Measurements from ENCODE around the gene PNPO.

Gene PNPO

DNA sequence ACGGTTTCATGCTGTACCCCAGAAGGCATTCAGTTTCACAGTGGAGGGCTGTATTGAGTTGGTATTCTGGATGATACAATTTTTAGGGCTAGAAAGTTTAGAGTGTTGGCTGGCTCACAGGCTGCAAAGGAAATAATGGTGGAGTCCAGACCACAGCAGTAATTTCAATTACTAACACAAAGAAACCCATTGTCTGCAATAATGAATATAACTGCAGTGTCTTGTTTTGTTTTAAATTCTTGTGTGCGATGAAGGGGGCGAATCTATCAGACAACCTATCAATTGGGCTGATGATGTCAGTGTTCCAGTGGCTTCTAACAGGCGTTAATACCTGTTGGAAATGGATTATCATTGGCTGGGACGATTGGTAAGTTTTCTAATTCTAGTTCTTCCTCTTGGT, 43.8 kb upstream of the PNPO start:
- peak overlapping the region; percentile 88 for H3K4me3 ChIP-seq (replicated peaks; ENCODE audit: low read depth, low read length)
- DNase-seq (ENCODE audit: extremely low read depth, low read depth): no peak
- TF ChIP-seq, protein P1, sequence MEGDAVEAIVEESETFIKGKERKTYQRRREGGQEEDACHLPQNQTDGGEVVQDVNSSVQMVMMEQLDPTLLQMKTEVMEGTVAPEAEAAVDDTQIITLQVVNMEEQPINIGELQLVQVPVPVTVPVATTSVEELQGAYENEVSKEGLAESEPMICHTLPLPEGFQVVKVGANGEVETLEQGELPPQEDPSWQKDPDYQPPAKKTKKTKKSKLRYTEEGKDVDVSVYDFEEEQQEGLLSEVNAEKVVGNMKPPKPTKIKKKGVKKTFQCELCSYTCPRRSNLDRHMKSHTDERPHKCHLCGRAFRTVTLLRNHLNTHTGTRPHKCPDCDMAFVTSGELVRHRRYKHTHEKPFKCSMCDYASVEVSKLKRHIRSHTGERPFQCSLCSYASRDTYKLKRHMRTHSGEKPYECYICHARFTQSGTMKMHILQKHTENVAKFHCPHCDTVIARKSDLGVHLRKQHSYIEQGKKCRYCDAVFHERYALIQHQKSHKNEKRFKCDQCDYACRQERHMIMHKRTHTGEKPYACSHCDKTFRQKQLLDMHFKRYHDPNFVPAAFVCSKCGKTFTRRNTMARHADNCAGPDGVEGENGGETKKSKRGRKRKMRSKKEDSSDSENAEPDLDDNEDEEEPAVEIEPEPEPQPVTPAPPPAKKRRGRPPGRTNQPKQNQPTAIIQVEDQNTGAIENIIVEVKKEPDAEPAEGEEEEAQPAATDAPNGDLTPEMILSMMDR (IDR thresholded peaks at IDR 0.05; ENCODE audit: low read depth, low read length, missing control alignments): no peak

DNA sequence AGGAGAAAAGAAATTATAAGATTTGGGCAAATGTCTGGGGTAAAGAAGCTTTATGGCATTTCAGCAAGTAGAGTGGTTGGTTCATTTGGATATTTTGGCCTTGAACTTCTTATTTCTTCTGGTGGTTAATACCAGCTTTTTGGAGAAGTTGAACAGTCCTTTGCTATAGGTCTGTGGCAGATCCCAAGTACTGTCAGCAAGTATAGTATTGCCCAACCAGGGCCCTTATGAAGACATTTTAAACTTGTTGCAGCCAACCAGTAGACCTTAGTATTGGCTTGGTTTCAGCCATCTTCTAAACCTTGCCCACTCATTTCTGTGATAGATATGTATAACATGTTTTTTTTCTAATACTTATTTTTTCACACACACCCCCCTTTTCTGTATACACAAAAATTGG, 43.1 kb upstream of the PNPO start:
- TF ChIP-seq, protein P1 (IDR thresholded peaks at IDR 0.05; ENCODE audit: low read depth, low read length, missing control alignments): no peak
- no peak overlapping the region for H3K4me3 ChIP-seq (replicated peaks; ENCODE audit: low read depth, low read length)
- DNase-seq (ENCODE audit: extremely low read depth, low read depth): no peak

DNA sequence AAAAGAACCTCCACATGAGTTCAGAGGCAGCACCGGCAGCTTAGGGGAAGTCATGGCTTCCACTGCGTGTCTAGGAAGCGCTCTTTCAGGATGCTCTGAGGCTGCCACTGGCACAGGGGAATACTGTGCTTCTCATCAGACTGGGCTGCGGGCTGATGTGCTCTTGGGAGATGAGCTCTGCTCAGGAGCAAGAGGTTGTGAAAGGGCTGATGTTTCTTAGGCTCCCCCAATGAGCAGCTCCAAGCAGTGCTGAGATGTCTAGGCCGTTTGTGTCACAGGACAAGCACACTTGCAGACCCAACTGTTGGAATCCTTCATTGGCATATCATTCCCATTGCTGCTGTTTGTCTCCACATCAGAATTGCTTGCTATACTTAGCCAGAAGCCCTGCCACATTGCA, 41.7 kb upstream of the PNPO start:
- no peak for DNase-seq (ENCODE audit: extremely low read depth, low read depth)
- TF ChIP-seq, protein P1 (IDR thresholded peaks at IDR 0.05; ENCODE audit: low read depth, low read length, missing control alignments): no peak
- H3K4me3 ChIP-seq (replicated peaks; ENCODE audit: low read depth, low read length): no peak overlapping the region

DNA sequence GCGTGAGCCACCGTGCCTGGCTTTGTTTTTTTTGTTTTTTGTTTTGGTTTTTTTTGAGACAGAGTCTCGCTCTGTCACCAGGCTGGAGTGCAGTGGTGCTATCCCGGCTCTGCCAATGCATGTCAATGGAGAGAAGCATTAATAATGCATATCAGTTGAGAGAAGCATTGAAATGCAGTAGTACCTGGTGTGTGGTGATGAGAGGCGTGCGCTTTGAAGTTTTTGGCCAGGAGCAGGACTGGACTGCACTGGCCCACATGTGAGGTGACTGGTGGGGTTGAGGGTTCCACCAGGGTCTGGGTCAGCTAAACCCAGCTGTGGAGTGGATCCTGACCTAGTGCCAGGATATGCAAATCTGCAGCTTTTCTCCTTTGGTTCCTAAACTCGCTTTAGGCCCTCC, 39.9 kb upstream of the PNPO start:
- TF ChIP-seq, protein P1 (IDR thresholded peaks at IDR 0.05; ENCODE audit: low read depth, low read length, missing control alignments): no peak
- no peak overlapping the region for H3K4me3 ChIP-seq (replicated peaks; ENCODE audit: low read depth, low read length)

DNA sequence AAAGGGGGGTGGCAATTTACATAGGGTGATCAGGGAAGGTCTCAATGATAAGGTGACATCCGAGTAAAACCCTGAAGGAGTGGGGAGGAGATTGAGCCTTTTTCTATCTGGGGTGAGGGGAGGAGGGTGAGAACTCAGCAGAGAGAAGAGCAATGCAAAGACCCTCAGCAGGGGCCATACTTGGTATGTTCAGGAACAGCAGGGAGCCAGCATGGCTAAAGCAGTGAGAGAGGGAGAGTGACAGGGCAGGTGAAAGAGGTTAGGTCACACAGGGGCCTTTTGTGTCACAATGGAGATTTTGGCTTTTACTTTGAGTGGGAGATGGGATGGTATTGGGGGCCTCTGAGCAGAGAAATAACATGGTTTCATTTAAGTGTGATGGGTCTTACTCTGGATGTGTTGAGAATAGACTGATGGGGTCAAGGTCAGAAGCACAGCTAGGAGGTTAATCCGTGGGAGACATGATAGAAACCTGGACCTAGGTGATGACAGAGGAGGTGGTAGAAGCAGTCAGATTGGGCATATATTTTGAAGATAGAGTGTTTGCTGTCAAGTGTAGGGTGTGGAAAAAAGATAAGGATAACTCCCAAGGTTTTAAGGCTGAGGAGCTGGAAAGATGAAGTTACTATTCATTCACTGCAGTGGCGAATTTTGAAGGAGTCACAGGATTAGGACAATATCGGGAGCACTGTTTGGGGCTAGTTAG, 39.2 kb upstream of the PNPO start:
- no peak overlapping the region for H3K4me3 ChIP-seq (replicated peaks; ENCODE audit: low read depth, low read length)
- DNase-seq (ENCODE audit: extremely low read depth, low read depth): no peak

More for the DNA sequence above, 39.9 kb upstream of the PNPO start:
- DNase-seq (ENCODE audit: extremely low read depth, low read depth): no peak

DNA sequence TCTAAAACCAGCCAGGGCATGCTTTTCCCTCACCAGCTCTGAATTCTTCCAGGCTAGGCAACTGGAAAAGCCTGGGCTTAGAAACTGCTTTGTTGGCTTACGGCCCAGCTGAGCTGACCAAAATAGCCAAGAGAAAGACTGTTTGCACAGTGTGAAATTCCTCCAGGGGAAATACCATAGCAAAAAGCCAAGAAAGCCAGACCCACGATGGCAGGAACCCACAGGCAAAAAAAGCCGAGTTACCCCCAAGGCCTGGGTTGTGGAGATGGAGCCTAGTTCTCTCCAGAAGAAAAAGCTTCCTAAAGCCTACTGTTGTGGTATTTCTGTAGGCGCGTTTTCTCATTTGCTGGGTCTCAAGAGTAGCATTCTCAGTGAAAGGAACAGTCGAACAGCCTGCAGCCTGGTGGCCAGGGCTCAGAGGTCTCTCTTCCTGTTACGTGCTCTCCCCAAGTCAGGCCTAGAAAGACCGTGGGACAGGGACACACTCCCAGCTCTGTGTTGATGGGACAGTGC, 36.1 kb upstream of the PNPO start:
- TF ChIP-seq, protein P1 (IDR thresholded peaks at IDR 0.05; ENCODE audit: low read depth, low read length, missing control alignments): no peak
- no peak overlapping the region for H3K4me3 ChIP-seq (replicated peaks; ENCODE audit: low read depth, low read length)
- peak; percentile 20 for DNase-seq (ENCODE audit: extremely low read depth, low read depth)

More for the DNA sequence above, 39.2 kb upstream of the PNPO start:
- TF ChIP-seq, protein P1 (IDR thresholded peaks at IDR 0.05; ENCODE audit: low read depth, low read length, missing control alignments): no peak
